Activated effector memory CD4-positive, alpha-beta T cell treated with Interleukin-2 at 50 U/mL for 16 hours (primary cell): ENCODE measurements around the gene GNG3.
A peak's percentile ranks its signal among the peaks of the same experiment; 100 is the strongest.
"Not testable (repeated sequence)": the region's sequence is repeated elsewhere in the genome, so short reads cannot be mapped to it uniquely, and the experiment has no call there.

Experiments used
- DNase-seq: peaks from one replicate; pipeline ENCODE4 v3.0.0-alpha.2; 2020

GNG3 gene

GRCh38 chr11:62707277-62707861 lies at the start of gene GNG3, which contains the start of gene BSCL2:
TSS of gene GNG3 (plus strand) at chr11:62707676. CDS start at chr11:62708296, 620 bp downstream.
TSS of gene BSCL2 (minus strand) at chr11:62707424. CDS start at chr11:62707195, 229 bp downstream.
- DNase-seq, result no peak

GRCh38 chr11:62664405-62665074 lies 42.9 kb upstream of the GNG3 start:
- no peak for DNase-seq

GRCh38 chr11:62665075-62665598 lies 42.3 kb upstream of the GNG3 start, which contains the start of the genes C11orf98 and CSKMT:
TSS of gene C11orf98 (minus strand) at chr11:62665210. CDS start at chr11:62665169, 41 bp downstream.
TSS of gene CSKMT (plus strand) at chr11:62665312. CDS start at chr11:62665880, 568 bp downstream.
- peak; percentile 95 for DNase-seq

- peak; percentile 48 for DNase-seq
Measured at GRCh38 chr11:62665599-62666258, 41.7 kb upstream of the GNG3 start.

GRCh38 chr11:62666259-62666926 lies 41.1 kb upstream of the GNG3 start:
- DNase-seq, result no peak

- DNase-seq, result no peak
Measured at GRCh38 chr11:62667460-62667859, 40.0 kb upstream of the GNG3 start.

- DNase-seq, result no peak
Measured at GRCh38 chr11:62669420-62670161, 37.9 kb upstream of the GNG3 start.

GRCh38 chr11:62671236-62671607 lies 36.3 kb upstream of the GNG3 start:
- DNase-seq, result no peak

GRCh38 chr11:62671608-62672389 lies 35.7 kb upstream of the GNG3 start, which contains the start of the genes LBHD1 and UQCC3:
TSS of gene LBHD1 (minus strand) at chr11:62672267. CDS start at chr11:62670031, 2,236 bp downstream.
TSS of gene UQCC3 (plus strand) at chr11:62671673. CDS start at chr11:62671746, 73 bp downstream.
- DNase-seq, result peak; percentile 69

GRCh38 chr11:62673196-62673525 lies 34.3 kb upstream of the GNG3 start:
- no peak for DNase-seq

GRCh38 chr11:62675415-62675814 lies 32.1 kb upstream of the GNG3 start:
- DNase-seq, result not testable (repeated sequence)

- DNase-seq, result no peak
Measured at GRCh38 chr11:62676698-62677097, 30.8 kb upstream of the GNG3 start.

- no peak for DNase-seq
Measured at GRCh38 chr11:62677156-62677555, 30.3 kb upstream of the GNG3 start.

GRCh38 chr11:62677714-62678113 lies 29.8 kb upstream of the GNG3 start:
- no peak for DNase-seq

- no peak for DNase-seq
Measured at GRCh38 chr11:62678433-62678769, 29.1 kb upstream of the GNG3 start.

- DNase-seq, result peak; percentile 74
Measured at GRCh38 chr11:62678770-62679696, 28.4 kb upstream of the GNG3 start, which contains the start of gene UBXN1. TSS of gene UBXN1 (minus strand) at chr11:62679073. CDS start at chr11:62678923, 150 bp downstream.

GRCh38 chr11:62680825-62681240 lies 26.6 kb upstream of the GNG3 start:
- no peak for DNase-seq

GRCh38 chr11:62682518-62682917 lies 25.0 kb upstream of the GNG3 start:
- DNase-seq, result no peak

GRCh38 chr11:62687508-62688396 lies 19.7 kb upstream of the GNG3 start:
- no peak for DNase-seq
